ENCODE results near the gene ADRB2.
A peak's percentile ranks its signal among the peaks of the same experiment; 100 is the strongest.

Gene ADRB2

DNA sequence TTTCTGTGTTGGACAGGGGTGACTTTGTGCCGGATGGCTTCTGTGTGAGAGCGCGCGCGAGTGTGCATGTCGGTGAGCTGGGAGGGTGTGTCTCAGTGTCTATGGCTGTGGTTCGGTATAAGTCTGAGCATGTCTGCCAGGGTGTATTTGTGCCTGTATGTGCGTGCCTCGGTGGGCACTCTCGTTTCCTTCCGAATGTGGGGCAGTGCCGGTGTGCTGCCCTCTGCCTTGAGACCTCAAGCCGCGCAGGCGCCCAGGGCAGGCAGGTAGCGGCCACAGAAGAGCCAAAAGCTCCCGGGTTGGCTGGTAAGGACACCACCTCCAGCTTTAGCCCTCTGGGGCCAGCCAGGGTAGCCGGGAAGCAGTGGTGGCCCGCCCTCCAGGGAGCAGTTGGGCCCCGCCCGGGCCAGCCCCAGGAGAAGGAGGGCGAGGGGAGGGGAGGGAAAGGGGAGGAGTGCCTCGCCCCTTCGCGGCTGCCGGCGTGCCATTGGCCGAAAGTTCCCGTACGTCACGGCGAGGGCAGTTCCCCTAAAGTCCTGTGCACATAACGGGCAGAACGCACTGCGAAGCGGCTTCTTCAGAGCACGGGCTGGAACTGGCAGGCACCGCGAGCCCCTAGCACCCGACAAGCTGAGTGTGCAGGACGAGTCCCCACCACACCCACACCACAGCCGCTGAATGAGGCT is at the start of gene ADRB2:
TSS of gene ADRB2 (plus strand) at position 559 of the 686 bp plus-strand sequence. CDS start 221 bp downstream, outside the sequence.
- Histone ChIP-seq H3K9ac (peak within 1 kb of the TSS; percentile 73 to 88 (median 84)), H3K36me3 (peaks cover 0 to 22% (median 0%) of the 10 kb centered on the region in 11 experiments; a peak in 6 of 22 replicates), H3K27ac (peak within 1 kb of the TSS; percentile 65 to 91 (median 79); a peak in 21 of 22 replicates), H3K9me3 (replicated peaks in 1 of 11) (no peaks in the 10 kb centered on the region), H3K4me2 (peak within 1 kb of the TSS; percentile 88 to 99 (median 97)), H4K20me1 (peaks cover 0 to 47% (median 10%) of the 10 kb centered on the region in 11 experiments; a peak in 14 of 22 replicates), H3K4me1 (peaks cover 66 to 85% (median 78%) of the 10 kb centered on the region in 10 experiments), H3K27me3 (no peaks in the 10 kb centered on the region), H3K4me3 (peak within 1 kb of the TSS; percentile 64 to 84 (median 73))
- TF ChIP-seq Cebpa-rat (IDR thresholded peaks at IDR 0.05): no peak

DNA sequence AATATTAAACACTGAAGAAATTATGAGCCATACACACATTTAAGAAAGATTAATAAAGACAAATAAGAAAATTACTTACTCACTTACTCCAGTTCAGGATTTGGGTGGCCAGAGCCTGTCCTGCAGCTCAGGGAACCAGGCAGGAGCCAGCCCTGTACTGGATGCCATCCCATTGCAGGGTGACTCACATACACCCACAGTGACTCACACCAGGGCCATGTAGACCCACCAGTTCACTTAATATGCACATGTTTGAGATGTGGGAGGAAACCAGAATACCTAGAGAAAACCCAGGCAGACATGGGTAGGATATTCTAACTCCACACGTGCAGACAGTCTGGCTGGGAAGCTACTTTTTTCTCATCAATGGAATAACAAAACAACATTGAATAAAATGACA is 49.6 kb upstream of the ADRB2 start:
- Histone ChIP-seq H3K27ac (no peak overlapping the region), H3K9me3 (replicated peaks in 1 of 11) (peaks cover 0 to 9% (median 0%) of the 10 kb centered on the region in 11 experiments; a peak in 1 of 22 replicates), H3K9ac (no peak overlapping the region), H3K4me1 (peaks cover 17 to 58% (median 27%) of the 10 kb centered on the region in 10 experiments), H3K27me3 (no peaks in the 10 kb centered on the region), H3K4me3 (no peak overlapping the region), H3K4me2 (peak overlapping the region in 4 of 11 experiments; percentile 40 to 58 (median 46); a peak in 9 of 22 replicates), H4K20me1 (no peaks in the 10 kb centered on the region), H3K36me3 (no peaks in the 10 kb centered on the region)
- no peak for TF ChIP-seq Cebpa-rat (IDR thresholded peaks at IDR 0.05)

DNA sequence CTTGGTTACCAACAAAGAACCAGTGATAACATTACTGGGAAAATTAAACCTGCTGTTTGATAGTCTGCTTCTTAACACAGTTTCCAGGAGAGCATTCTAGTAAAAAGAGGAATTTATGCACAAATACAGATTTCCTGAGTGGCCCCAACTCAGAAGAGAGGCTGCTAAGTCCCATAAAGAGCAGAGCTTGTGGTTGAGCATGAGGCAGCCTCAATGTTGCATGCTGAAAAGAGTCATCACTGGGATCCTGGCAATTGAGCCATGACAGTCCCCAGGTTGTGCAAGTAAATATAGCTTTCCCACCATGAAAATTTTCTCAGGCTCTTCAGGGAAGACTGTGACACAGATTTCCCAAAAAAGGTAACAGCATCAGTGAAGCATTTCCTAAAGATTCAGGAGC is 47.5 kb upstream of the ADRB2 start:
- no peak for TF ChIP-seq Cebpa-rat (IDR thresholded peaks at IDR 0.05)
- Histone ChIP-seq H3K4me1 (peaks cover 16 to 54% (median 26%) of the 10 kb centered on the region in 10 experiments), H3K4me2 (peak overlapping the region in 4 of 11 experiments; percentile 17 to 68 (median 24); a peak in 6 of 22 replicates), H3K27ac (0 out of 22 replicates have a peak overlapping the region, but pooled peaks of 1 of the 11 experiments have one; percentile 6), H4K20me1 (no peaks in the 10 kb centered on the region), H3K9me3 (replicated peaks in 1 of 11) (peaks cover 0 to 9% (median 0%) of the 10 kb centered on the region in 11 experiments; a peak in 1 of 22 replicates), H3K36me3 (no peaks in the 10 kb centered on the region), H3K4me3 (no peak overlapping the region), H3K27me3 (no peaks in the 10 kb centered on the region), H3K9ac (no peak overlapping the region)

DNA sequence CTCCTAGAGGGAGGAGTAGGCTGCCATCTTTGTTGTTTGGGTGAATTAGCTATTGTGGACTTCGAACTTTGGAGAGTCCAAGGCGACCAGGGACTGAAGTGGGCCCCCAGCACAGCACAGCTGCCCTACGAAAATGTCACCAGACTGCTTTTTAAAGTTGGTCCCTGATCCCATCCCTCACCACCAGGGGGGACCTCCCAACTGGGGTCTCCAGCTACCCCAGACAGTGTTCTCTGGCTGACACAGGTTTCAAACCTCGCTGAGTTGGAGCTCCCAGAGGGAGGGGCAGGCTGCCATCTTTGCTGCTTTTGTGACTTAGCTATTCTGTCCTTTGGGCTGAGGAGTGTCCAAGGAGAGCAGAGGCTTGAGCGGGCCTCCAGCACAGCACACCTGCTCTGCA is 45.7 kb upstream of the ADRB2 start:
- H3K4me3 ChIP-seq: no peak overlapping the region
- H3K9ac ChIP-seq: no peak overlapping the region

DNA sequence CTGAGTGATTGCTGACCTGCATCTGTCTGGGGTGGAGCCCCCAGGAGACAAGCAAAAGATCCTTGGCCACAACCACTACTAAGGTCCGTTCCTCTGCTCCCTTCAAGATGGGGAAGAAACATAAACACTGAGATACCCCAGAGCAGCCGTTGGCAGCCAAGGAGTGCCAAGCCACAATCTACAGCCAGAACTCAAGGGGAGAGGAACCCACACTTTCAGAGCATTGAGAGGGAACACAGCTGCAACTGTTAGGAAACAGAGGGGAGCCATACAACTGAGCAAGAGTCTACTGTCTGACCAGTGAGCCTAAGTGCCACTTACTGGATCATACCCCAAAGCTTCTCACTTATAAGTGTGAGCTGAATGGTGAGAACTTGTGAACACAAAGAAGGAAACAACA is 44.6 kb upstream of the ADRB2 start:
- H3K27me3 ChIP-seq: no peaks in the 10 kb centered on the region
- H3K9me3 ChIP-seq (replicated peaks in 1 of 11): peaks cover 0 to 9% (median 0%) of the 10 kb centered on the region in 11 experiments; a peak in 1 of 22 replicates
- no peak overlapping the region for H3K4me3 ChIP-seq
- H3K9ac ChIP-seq: no peak overlapping the region
- H3K27ac ChIP-seq: peak overlapping the region in 4 of 11 experiments; percentile 18 to 47 (median 31); a peak in 6 of 22 replicates
- H3K36me3 ChIP-seq: no peaks in the 10 kb centered on the region
- peaks cover 10 to 32% (median 18%) of the 10 kb centered on the region in 10 experiments; a peak in 18 of 20 replicates for H3K4me1 ChIP-seq
- no peaks in the 10 kb centered on the region for H4K20me1 ChIP-seq
- peak overlapping the region; percentile 19 to 60 (median 45); a peak in 19 of 22 replicates for H3K4me2 ChIP-seq
- TF ChIP-seq Cebpa-rat (IDR thresholded peaks at IDR 0.05): no peak

More for the DNA sequence above, 45.7 kb upstream of the ADRB2 start:
- H3K4me1 ChIP-seq: peaks cover 10 to 41% (median 18%) of the 10 kb centered on the region in 10 experiments; a peak in 18 of 20 replicates
- no peak for TF ChIP-seq Cebpa-rat (IDR thresholded peaks at IDR 0.05)
- H4K20me1 ChIP-seq: no peaks in the 10 kb centered on the region
- no peaks in the 10 kb centered on the region for H3K36me3 ChIP-seq
- no peaks in the 10 kb centered on the region for H3K27me3 ChIP-seq
- no peak overlapping the region; a peak in 3 of 22 replicates for H3K4me2 ChIP-seq
- no peak overlapping the region for H3K27ac ChIP-seq
- H3K9me3 ChIP-seq (replicated peaks in 1 of 11): peaks cover 0 to 9% (median 0%) of the 10 kb centered on the region in 11 experiments; a peak in 1 of 22 replicates

DNA sequence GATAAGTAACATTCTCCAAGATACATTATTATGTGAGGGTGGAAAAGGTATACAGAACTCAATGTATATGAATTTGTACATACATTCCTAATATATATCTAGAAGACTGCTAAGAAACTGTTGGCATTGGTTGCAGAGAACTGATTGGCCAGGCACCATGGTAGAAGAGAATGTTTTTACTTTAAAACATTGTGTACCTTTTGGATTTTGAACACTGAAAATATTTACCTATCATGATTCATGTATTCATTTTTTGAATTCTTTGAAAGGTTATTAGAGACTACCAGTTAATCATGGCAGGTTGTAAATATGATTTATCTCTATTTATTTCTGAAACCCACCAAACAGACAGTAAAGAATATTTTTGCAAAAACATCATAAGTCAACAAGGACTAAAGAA is 41.2 kb upstream of the ADRB2 start:
- no peaks in the 10 kb centered on the region for H3K36me3 ChIP-seq
- peaks cover 0 to 6% (median 0%) of the 10 kb centered on the region in 11 experiments; a peak in 1 of 22 replicates for H3K9me3 ChIP-seq (replicated peaks in 1 of 11)
- no peak for TF ChIP-seq Cebpa-rat (IDR thresholded peaks at IDR 0.05)
- no peaks in the 10 kb centered on the region for H4K20me1 ChIP-seq
- no peak overlapping the region for H3K9ac ChIP-seq
- no peak overlapping the region for H3K4me3 ChIP-seq
- no peak overlapping the region for H3K27ac ChIP-seq
- H3K4me1 ChIP-seq: peaks cover 8 to 13% (median 11%) of the 10 kb centered on the region in 10 experiments; a peak in 18 of 20 replicates
- H3K27me3 ChIP-seq: no peaks in the 10 kb centered on the region
- no peak overlapping the region for H3K4me2 ChIP-seq

DNA sequence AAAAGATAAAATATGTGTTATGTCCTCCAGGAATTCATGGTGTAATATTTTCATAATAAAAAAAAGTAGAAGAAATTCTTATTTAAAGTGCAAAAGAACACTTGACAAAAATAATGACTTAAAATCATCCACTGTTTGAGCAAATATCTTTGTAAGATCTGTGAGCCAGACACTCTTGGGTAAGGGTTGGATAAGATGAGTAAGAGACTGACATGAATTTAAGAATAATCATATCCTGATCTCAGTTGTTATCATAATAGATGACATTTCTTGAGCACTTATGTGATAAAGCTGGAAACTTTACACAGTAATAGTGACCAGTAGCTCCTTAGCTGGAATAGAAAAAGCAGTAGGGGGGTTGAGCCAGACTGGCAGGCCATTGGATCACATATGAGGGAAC is 40.0 kb upstream of the ADRB2 start:
- no peaks in the 10 kb centered on the region for H3K36me3 ChIP-seq
- peaks cover 6 to 22% (median 15%) of the 10 kb centered on the region in 10 experiments; a peak in 19 of 20 replicates for H3K4me1 ChIP-seq
- no peaks in the 10 kb centered on the region for H3K27me3 ChIP-seq
- no peaks in the 10 kb centered on the region for H4K20me1 ChIP-seq
- H3K9me3 ChIP-seq (replicated peaks in 1 of 11): no peaks in the 10 kb centered on the region
- H3K4me2 ChIP-seq: no peak overlapping the region
- no peak overlapping the region for H3K4me3 ChIP-seq
- no peak for TF ChIP-seq Cebpa-rat (IDR thresholded peaks at IDR 0.05)
- H3K9ac ChIP-seq: no peak overlapping the region
- H3K27ac ChIP-seq: no peak overlapping the region

DNA sequence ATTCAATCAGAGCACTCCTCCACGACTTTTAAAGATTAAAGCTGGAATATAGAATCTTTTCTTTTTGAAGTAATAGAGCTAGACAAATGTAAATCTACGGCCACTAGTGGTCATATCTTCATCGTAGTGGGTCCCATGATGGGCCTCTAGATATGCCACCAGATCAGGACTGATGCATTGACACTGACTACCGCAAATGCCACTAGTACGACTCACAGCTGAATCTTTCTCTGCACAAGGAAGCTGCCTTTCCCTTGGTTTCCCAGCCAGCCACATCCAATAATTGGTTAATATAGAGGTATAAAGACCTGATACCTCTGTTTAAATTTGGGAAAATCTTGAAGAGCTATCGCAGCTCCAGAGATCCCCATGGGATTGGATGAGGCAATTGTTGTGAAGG is 37.8 kb upstream of the ADRB2 start:
- Histone ChIP-seq H3K9me3 (replicated peaks in 1 of 11) (no peaks in the 10 kb centered on the region), H3K36me3 (no peaks in the 10 kb centered on the region), H3K4me1 (peaks cover 13 to 37% (median 29%) of the 10 kb centered on the region in 10 experiments; a peak in 19 of 20 replicates), H3K4me2 (no peak overlapping the region), H3K4me3 (no peak overlapping the region), H3K27ac (no peak overlapping the region), H4K20me1 (no peaks in the 10 kb centered on the region), H3K27me3 (no peaks in the 10 kb centered on the region), H3K9ac (no peak overlapping the region)
- TF ChIP-seq Cebpa-rat (IDR thresholded peaks at IDR 0.05): no peak

DNA sequence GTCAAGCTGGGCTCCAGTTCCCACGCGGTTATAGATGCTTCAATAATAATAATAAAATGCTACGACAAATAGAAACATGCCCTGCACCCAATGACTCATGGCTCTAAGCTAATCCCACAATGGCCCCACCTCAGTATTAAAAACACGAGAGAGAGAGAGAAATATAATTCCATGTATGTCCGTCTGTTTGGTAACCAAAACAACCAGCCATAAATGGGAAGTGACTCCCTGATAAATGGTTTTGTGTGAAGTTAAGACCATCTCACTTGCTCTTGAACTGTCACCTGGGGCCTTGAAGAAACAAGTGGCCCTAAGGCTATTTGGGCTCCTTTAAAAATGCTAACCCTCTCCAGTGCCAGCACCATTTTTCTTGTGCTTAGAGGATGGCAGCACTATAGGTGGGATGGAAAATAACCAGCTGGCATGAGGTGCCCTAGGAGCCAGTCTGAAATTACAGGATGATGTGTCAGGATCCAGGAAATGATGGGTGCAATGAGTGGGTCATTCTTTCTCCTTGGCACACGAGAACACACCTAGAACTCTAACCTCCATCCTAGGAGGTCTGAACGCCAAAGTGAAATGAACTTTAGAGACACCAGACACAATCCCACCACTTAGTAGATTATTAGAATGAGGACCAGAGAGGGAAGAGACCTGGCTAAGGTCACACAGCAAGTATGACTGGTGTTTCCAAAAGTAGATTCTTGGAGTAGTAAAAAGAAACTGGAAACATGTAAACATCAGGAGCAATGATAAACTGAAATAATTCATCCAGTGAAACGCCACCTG is 35.7 kb upstream of the ADRB2 start:
- Histone ChIP-seq H3K9me3 (replicated peaks in 1 of 11) (no peaks in the 10 kb centered on the region), H3K4me3 (no peak overlapping the region), H3K4me1 (peaks cover 34 to 57% (median 50%) of the 10 kb centered on the region in 10 experiments), H3K27me3 (no peaks in the 10 kb centered on the region), H3K27ac (peak overlapping the region in 5 of 11 experiments; percentile 11 to 82 (median 50); a peak in 8 of 22 replicates), H3K9ac (no peak overlapping the region), H3K4me2 (peak overlapping the region in 6 of 11 experiments; percentile 31 to 85 (median 79); a peak in 11 of 22 replicates), H3K36me3 (no peaks in the 10 kb centered on the region), H4K20me1 (no peaks in the 10 kb centered on the region)
- no peak for TF ChIP-seq Cebpa-rat (IDR thresholded peaks at IDR 0.05)

All from BLaER1 treated with 17β-estradiol and CSF1 and Interleukin-3, amounts not matched to agents 10 nM and 100 nM (cell line).